AG10803 (cell line): ENCODE data around the gene FNTB.
"Not testable (repeated sequence)": the region's sequence is repeated elsewhere in the genome, so short reads cannot be mapped to it uniquely, and the experiment has no call there.

Experiments used
- DNase-seq: peaks from one replicate; pipeline ENCODE4 v3.0.0; 2010; ENCODE audit warnings: low read depth
- H3K4me3 ChIP-seq: 2 replicates; pipeline ENCODE4 v1.5.1; 2011; ENCODE audit warnings: mild to moderate bottlenecking, low read length, control low read depth
- CTCF ChIP-seq: conservative IDR thresholded peaks from 2 replicates; pipeline ENCODE4 v1.5.1; 2011; ENCODE audit warnings: mild to moderate bottlenecking, low read length, control low read depth, inconsistent platforms

The FNTB gene

GRCh38 chr14:65027127-65027799, 40.6 kb downstream of the FNTB start:
- no peak for TF ChIP-seq CTCF

GRCh38 chr14:65028937-65029336, 42.2 kb downstream of the FNTB start:
- TF ChIP-seq CTCF: no peak
- DNase-seq: no peak
- no peak overlapping the region for H3K4me3 ChIP-seq

More at GRCh38 chr14:65027127-65027799, 40.6 kb downstream of the FNTB start:
- no peak for DNase-seq
- no peak overlapping the region for H3K4me3 ChIP-seq

GRCh38 chr14:65031321-65031720, 44.6 kb downstream of the FNTB start:
- H3K4me3 ChIP-seq, DNase-seq: not testable (repeated sequence)

- no peak for DNase-seq
- no peak overlapping the region for H3K4me3 ChIP-seq
- TF ChIP-seq CTCF: no peak
Observed at GRCh38 chr14:65032319-65032718, 45.6 kb downstream of the FNTB start.

- H3K4me3 ChIP-seq: no peak overlapping the region
- no peak for DNase-seq
- no peak for TF ChIP-seq CTCF
Observed at GRCh38 chr14:65033181-65033580, 46.5 kb downstream of the FNTB start.

GRCh38 chr14:65034021-65034420, 47.3 kb downstream of the FNTB start:
- no peak for DNase-seq
- H3K4me3 ChIP-seq: no peak overlapping the region
- no peak for TF ChIP-seq CTCF

GRCh38 chr14:65035049-65035448, 48.4 kb downstream of the FNTB start:
- no peak overlapping the region for H3K4me3 ChIP-seq
- no peak for TF ChIP-seq CTCF
- DNase-seq: no peak
